Progenitor cell of endocrine pancreas (in vitro differentiated cells): Measurements from ENCODE around the gene EPS15. TPM values are rescaled to one million over a fixed set of nuclear protein-coding genes. Genes with fewer than 3 reads are reported as not detected.

Experiments used
- DNase-seq: peaks from one replicate; pipeline ENCODE4 v3.0.0; 2021; ENCODE audit warnings: low spot score; ENCODE audit not compliant: unreplicated experiment
- H3K27ac Mint-ChIP-seq: 2 replicates; pipeline ENCODE4 v1.8.0; 2021; ENCODE audit warnings: mild to moderate bottlenecking, moderate library complexity, mixed read lengths
- H3K27me3 Mint-ChIP-seq: 2 replicates; pipeline ENCODE4 v1.8.0; 2021; ENCODE audit warnings: mixed read lengths
- H3K36me3 Mint-ChIP-seq: 2 replicates; pipeline ENCODE4 v1.8.0; 2022; ENCODE audit warnings: mixed read lengths; ENCODE audit not compliant: insufficient read depth
- H3K4me1 Mint-ChIP-seq: 2 replicates; pipeline ENCODE4 v1.8.0; 2021; ENCODE audit warnings: low read depth, mixed read lengths
- H3K4me3 Mint-ChIP-seq: 2 replicates; pipeline ENCODE4 v1.8.0; 2021; ENCODE audit warnings: low read depth, mild to moderate bottlenecking, moderate library complexity, mixed read lengths
- H3K9me3 Mint-ChIP-seq: 2 replicates; pipeline ENCODE4 v1.8.0; 2021; ENCODE audit warnings: low read depth, mixed read lengths
- total RNA-seq: library from RNA; stranded (reverse); gene quantifications from 2 replicates; pipeline ENCODE4 v1.2.1, GENCODE V29; 2021
- TF ChIP-seq, protein P1 (sequence below): fragments of 200-600 bp; sonication (generic); IDR thresholded peaks from one replicate; pipeline ENCODE4 v1.5.0; 2021; ENCODE audit warnings: antibody characterized with exemption, mild to moderate bottlenecking; ENCODE audit not compliant: unreplicated experiment

The EPS15 gene
- total RNA-seq, 1 donor from 2014 or later = 63.8 TPM

DNA sequence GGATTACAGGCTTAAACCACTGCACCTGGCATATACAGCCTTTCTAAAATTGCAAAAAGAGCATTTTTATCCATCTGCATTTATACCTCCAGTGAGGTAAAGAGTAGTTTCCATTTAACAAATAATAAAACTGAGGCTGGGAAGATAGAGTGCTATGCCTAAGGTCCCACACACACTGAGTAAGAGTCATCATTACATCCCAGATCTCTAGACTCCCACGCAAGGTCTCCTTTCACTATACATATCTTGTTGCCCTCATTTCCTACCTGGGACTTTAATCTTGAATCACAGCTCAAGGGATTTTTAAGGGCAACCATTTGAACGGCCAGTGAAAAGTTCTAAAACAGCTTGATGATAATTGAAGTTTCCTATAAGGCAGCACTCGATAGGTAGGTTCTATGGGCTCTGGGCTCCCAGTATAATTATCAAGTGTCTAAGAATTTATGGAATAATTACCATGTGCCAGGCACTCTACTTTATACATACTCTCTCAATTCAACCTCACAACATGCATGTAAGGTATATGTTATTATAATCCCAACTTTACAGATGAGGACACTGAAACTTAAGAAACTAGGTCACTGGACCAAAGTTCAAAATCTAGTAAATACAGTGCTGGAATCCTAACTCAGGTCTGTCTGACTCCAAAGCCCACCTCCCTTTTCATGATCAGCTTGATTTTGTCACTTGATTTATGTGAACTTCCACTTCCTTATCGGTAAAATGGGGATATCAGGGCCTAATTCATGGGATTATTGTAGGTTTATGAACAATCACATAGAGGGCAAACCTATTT is 23.3 kb upstream of the EPS15 start:
- Mint-ChIP-seq H3K27me3 (no peaks in the 10 kb centered on the region), H3K4me1 (peaks cover 3% of the 10 kb centered on the region), H3K36me3 (no peaks in the 10 kb centered on the region), H3K27ac (no peak overlapping the region), H3K4me3 (no peak overlapping the region), H3K9me3 (peaks cover 6% of the 10 kb centered on the region)
- TF ChIP-seq, protein P1, sequence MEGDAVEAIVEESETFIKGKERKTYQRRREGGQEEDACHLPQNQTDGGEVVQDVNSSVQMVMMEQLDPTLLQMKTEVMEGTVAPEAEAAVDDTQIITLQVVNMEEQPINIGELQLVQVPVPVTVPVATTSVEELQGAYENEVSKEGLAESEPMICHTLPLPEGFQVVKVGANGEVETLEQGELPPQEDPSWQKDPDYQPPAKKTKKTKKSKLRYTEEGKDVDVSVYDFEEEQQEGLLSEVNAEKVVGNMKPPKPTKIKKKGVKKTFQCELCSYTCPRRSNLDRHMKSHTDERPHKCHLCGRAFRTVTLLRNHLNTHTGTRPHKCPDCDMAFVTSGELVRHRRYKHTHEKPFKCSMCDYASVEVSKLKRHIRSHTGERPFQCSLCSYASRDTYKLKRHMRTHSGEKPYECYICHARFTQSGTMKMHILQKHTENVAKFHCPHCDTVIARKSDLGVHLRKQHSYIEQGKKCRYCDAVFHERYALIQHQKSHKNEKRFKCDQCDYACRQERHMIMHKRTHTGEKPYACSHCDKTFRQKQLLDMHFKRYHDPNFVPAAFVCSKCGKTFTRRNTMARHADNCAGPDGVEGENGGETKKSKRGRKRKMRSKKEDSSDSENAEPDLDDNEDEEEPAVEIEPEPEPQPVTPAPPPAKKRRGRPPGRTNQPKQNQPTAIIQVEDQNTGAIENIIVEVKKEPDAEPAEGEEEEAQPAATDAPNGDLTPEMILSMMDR = no peak
- DNase-seq = no peak

DNA sequence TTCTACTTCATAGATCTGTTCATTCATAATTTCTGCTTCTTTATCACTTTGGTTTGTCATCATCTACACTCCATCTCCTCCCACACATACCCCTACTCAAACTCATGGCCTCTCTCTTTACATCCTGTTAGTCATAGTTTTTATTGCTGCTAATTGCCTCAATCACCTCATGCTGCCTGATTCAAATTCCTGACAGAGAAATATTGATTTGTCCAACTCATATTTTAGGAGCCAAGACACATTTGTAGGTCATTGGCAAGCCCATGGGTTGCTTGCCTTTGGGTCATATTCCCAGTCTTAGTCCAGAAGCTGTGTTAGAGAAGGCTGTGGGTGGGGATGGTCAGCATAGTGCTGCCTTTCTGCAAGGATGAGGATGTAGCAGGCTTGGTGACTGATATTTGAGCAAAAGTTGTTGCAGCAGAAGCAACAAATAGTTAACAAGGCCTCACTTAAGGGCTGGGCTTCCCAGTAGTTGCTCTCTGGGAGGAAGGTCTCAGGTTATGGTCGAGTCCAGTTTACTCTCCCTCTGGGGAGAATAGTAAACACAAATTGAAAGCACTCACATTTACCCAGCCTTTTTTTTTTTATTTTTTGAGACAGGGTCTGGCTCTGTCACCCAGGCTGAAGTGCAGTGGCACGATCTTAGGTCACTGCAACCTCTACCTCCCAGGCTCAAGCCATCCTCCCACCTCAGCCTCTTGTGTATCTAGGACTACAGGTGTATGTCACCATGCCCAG is 22.4 kb upstream of the EPS15 start:
- Mint-ChIP-seq H3K4me3 (no peak overlapping the region), H3K9me3 (peaks cover 6% of the 10 kb centered on the region), H3K4me1 (peaks cover 3% of the 10 kb centered on the region), H3K27me3 (no peaks in the 10 kb centered on the region), H3K36me3 (no peaks in the 10 kb centered on the region), H3K27ac (no peak overlapping the region)
- TF ChIP-seq, protein P1 = no peak
- no peak for DNase-seq

DNA sequence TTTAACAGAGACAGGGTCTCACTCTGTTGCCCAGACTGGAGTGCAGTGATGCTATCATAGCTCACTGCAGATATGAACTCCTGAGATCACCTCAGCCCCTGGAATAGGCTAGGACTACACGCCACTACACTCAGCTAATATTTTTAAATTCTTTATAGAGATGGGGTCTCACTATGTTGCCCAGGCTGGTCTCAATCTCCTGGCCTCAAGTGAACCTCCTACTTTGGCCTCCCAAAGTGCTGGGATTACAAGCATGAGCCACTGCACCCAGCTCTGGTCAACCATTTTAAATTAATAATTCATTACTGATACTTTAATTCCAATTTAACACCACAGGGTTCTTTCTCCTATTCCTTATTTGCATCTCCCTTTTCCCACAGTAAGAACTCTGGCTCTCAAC is 18.5 kb upstream of the EPS15 start:
- H3K36me3 Mint-ChIP-seq = no peaks in the 10 kb centered on the region
- DNase-seq = no peak
- peaks cover 4% of the 10 kb centered on the region for H3K4me1 Mint-ChIP-seq
- no peaks in the 10 kb centered on the region for H3K27me3 Mint-ChIP-seq
- peaks cover 6% of the 10 kb centered on the region for H3K9me3 Mint-ChIP-seq
- H3K4me3 Mint-ChIP-seq = no peak overlapping the region
- TF ChIP-seq, protein P1 = no peak
- no peak overlapping the region for H3K27ac Mint-ChIP-seq

DNA sequence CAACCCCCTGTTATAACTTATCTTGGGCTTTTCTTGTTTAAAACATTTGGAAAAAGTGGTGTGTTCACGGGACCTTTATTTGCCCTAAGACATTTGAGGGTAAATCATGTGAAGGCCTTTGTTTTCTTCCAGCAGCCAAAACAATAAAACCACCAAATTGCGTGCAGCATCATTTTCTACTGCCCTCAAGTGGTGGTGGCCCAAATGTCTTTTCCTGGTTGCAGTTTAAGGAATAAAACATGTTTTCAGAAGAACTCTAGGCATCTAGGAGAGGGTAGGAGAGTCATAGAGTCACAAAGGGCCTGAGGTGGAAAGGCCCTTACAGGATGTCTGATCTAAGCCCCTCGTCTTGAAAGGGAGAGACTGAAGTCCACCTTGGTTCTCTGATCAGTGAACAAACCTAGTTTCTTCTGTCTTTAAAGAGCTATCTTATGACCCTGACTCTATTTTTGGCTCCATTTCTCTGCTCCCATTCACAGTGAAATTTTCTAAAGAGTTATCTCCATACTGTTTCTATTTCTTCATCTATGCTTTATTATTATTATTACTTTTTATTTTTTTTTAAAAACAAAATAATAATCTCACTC is 16.0 kb upstream of the EPS15 start:
- Mint-ChIP-seq H3K4me3 (no peak overlapping the region), H3K27ac (no peak overlapping the region), H3K9me3 (peaks cover 6% of the 10 kb centered on the region), H3K4me1 (peaks cover 2% of the 10 kb centered on the region), H3K36me3 (no peaks in the 10 kb centered on the region), H3K27me3 (no peaks in the 10 kb centered on the region)
- no peak for DNase-seq
- TF ChIP-seq, protein P1 = peak; percentile 54

DNA sequence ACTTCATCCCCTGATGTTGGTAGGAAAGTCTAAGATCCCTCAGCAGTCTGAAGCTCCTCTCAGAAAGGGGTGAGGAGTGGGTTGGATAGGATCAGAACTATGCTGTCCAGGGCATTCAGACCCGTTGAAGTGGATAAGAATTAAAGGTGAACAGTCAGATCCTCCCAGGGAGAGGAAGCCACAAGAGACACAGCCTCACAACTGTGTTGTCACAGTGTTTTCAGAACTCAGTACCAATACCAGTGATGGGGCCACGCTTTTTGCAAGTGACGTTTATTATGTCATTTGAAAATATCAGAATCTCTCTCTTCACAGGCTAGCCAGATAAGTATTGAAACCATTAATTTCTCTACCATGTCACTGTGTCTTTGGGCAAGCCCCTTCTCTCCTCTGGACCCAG is 15.4 kb upstream of the EPS15 start:
- no peaks in the 10 kb centered on the region for H3K36me3 Mint-ChIP-seq
- H3K4me1 Mint-ChIP-seq = peaks cover 2% of the 10 kb centered on the region
- no peaks in the 10 kb centered on the region for H3K27me3 Mint-ChIP-seq
- H3K9me3 Mint-ChIP-seq = peaks cover 6% of the 10 kb centered on the region
- H3K4me3 Mint-ChIP-seq = no peak overlapping the region
- no peak for DNase-seq
- TF ChIP-seq, protein P1 = no peak
- no peak overlapping the region for H3K27ac Mint-ChIP-seq
